ENCODE data around the gene MACROH2A1. TPM values are rescaled to one million over a fixed set of nuclear protein-coding genes. Genes with fewer than 3 reads are reported as not detected.

The MACROH2A1 gene
- total and polyA plus RNA-seq, 2 experiments from 2014 or later, result 64.9 to 81.6 TPM

- TF ChIP-seq ZNF462 (CRISPR knock-in tag; IDR thresholded peaks at IDR 0.05) (no peak), ZNF114 (CRISPR knock-in tag; IDR thresholded peaks at IDR 0.05) (no peak), CREB1 (CRISPR knock-in tag; IDR thresholded peaks at IDR 0.05; ENCODE audit: low read depth) (no peak)
Measured at GRCh38 chr5:135393691-135394090, 5.3 kb downstream of the MACROH2A1 start (continued).

GRCh38 chr5:135393229-135393628 lies 5.8 kb downstream of the MACROH2A1 start:
- Mint-ChIP-seq H3K36me3 (ENCODE audit: low read depth) (peaks cover 20% of the 10 kb centered on the region; the same call in 2 of the 3 replicates), H3K4me1 (peaks cover 43% of the 10 kb centered on the region), H3K27ac (no peak overlapping the region), H3K4me3 (no peak overlapping the region), H3K27me3 (ENCODE audit: insufficient read depth, low read depth, poor library complexity) (peaks cover 7% of the 10 kb centered on the region), H3K9me3 (no peaks in the 10 kb centered on the region; the same call in 2 of the 3 replicates)
- Histone ChIP-seq H4K20me1 (replicated peaks; ENCODE audit: insufficient read depth) (peaks cover 56% of the 10 kb centered on the region), H3K36me3 (ENCODE audit: insufficient read depth) (no peaks in the 10 kb centered on the region), H3K4me3 (no peak overlapping the region), H3K27me3 (ENCODE audit: insufficient read depth) (peaks cover 34% of the 10 kb centered on the region), H3K4me1 (ENCODE audit: insufficient read depth) (peaks cover 17% of the 10 kb centered on the region), H3K9me2 (ENCODE audit: insufficient read depth) (no peaks in the 10 kb centered on the region), H3K27ac (ENCODE audit: low read depth) (no peak overlapping the region), H3K79me2 (replicated peaks; ENCODE audit: insufficient read depth) (peaks cover 56% of the 10 kb centered on the region), H3F3A (replicated peaks; ENCODE audit: low read depth) (peaks cover 9% of the 10 kb centered on the region), H2AFZ (no peak overlapping the region), H3K4me2 (no peak overlapping the region)
- no peak for TF ChIP-seq EZH2phosphoT487 (IDR thresholded peaks at IDR 0.05; ENCODE audit: unreplicated experiment)
- DNase-seq (ENCODE audit: low spot score) (no peak), ATAC-seq (no peak)

GRCh38 chr5:135392256-135392655 lies 6.8 kb downstream of the MACROH2A1 start:
- H3K27me3 Mint-ChIP-seq (ENCODE audit: insufficient read depth, low read depth, poor library complexity), result peaks cover 4% of the 10 kb centered on the region
- Histone ChIP-seq H3K4me1 (ENCODE audit: insufficient read depth) (peaks cover 7% of the 10 kb centered on the region), H3K4me2 (no peak overlapping the region), H3K36me3 (ENCODE audit: insufficient read depth) (no peaks in the 10 kb centered on the region), H3K4me3 (no peak overlapping the region), H2AFZ (no peak overlapping the region), H3K9me2 (ENCODE audit: insufficient read depth) (no peaks in the 10 kb centered on the region), H3K27ac (ENCODE audit: low read depth) (no peak overlapping the region), H3K79me2 (replicated peaks; ENCODE audit: insufficient read depth) (peaks cover 53% of the 10 kb centered on the region), H3K27me3 (ENCODE audit: insufficient read depth) (peaks cover 24% of the 10 kb centered on the region), H4K20me1 (replicated peaks; ENCODE audit: insufficient read depth) (peaks cover 51% of the 10 kb centered on the region), H3F3A (replicated peaks; ENCODE audit: low read depth) (peaks cover under 1% of the 10 kb centered on the region)
- H3K9me3 Mint-ChIP-seq, result no peaks in the 10 kb centered on the region; the same call in 2 of the 3 replicates
- DNase-seq (ENCODE audit: low spot score) (no peak), ATAC-seq (no peak)
- H3K4me1 Mint-ChIP-seq, result peaks cover 36% of the 10 kb centered on the region
- no peak overlapping the region for H3K27ac Mint-ChIP-seq
- H3K4me3 Mint-ChIP-seq, result no peak overlapping the region
- peaks cover 28% of the 10 kb centered on the region; the same call in 2 of the 3 replicates for H3K36me3 Mint-ChIP-seq (ENCODE audit: low read depth)
- TF ChIP-seq CTCF (conservative IDR thresholded peaks at IDR 0.05; ENCODE audit: low read depth in 2 of 2), result no peak
- TF ChIP-seq EZH2phosphoT487 (IDR thresholded peaks at IDR 0.05; ENCODE audit: unreplicated experiment), result no peak
- no peak for TF ChIP-seq JUNB (IDR thresholded peaks at IDR 0.05; ENCODE audit: unreplicated experiment)

Data from GM23338 (cell line).